KBM-7 (cell line): ENCODE results near the gene SYT15.
A peak's percentile ranks its signal among the peaks of the same experiment; 100 is the strongest.

Experiments used
- DNase-seq: peaks from one replicate; pipeline ENCODE4 v3.0.0-alpha.2; 2015
- in situ Hi-C: fragments of 300-500 bp; cut with MboI; formaldehyde crosslinking; loops from 2 replicates; pipeline ENCODE4 v1.14.3; 2020; ENCODE audit warnings: low sequenced_read_pairs, low pct_unique_long_range_greater_than_20kb, mixed read lengths

Gene SYT15

DNA sequence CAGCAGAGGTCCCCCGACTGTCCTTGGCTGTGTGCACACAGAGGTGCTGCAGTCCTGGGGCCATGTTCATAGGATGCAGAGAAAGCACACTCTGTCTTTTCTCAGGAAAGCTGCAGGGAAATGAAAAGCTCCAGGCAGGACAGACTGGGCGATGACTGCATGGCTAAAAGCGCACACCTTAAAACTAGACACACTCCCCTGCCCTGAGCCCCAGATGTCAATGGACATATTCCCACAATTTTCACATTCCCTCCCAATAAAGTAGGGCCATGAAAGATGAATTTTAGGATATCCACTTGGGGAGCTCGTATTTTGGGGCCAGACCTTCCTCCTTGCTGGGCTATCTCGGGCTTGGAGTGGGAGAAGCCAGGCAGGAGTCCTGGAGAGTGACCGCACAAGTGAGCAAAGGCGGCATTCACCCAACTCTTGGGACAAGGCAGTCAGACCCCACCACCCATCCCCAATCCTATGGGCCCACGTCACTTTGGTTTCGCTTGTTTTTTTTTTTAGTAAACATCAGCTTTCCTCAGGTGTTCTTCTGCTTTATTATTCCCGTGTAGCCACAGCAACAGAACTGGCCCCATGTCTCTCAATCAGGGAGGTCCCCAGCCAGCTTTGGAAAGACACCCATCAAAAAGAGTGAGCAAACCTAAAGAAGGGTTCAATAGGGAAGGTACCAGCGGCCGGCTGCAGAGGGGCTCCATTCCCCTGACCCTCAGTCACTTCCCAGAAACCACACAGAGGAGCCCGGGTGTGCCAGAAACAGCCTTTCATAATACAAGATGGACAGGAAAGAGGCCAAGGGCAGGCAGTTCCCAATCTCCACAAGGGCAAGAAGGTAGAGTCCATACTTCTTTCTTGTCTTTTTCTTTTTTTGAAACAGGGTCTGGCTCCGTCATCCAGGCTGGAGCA is 35.2 kb upstream of the SYT15 start:
- in situ Hi-C loops: no loop called here
- no peak for DNase-seq

DNA sequence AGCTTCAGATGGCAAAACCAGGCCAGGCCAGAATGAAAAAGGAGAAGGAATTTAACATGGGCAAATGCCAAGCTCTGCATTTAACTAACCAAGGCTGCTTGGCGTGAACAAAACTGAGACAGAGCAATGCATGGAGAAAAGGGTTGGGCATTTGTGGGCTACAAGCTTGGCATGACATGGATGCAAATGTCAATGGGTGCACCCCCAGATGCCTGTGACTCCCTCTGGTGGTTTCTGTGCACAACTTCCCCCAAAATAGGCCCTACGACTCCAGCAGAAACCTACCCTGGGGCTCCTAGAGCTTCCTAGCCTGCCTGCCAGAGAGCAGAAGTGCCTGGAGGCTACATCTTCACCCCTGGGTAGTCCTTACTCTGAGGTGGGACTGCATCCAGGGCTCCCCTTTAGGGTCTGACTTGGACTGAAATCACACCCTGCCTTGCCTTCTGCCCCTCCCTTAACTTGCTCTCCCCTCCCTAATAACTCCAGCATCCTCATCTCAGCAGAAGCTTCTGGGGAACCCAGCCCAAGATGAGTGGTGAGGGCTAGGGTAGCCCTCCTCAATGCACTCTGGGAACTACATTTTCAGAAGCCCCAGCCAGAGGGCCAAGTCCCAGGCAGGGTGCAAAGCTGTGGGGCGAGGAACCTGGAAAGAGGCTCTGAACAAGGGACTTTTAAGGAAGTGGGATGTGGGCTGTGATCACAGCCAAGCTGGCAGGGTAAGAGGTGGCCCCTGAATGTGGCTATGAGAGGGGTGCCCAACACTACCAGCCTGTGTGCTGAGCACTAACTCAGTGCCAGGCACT is 33.7 kb upstream of the SYT15 start:
- peak; percentile 23 for DNase-seq
- in situ Hi-C loops: no loop called here

DNA sequence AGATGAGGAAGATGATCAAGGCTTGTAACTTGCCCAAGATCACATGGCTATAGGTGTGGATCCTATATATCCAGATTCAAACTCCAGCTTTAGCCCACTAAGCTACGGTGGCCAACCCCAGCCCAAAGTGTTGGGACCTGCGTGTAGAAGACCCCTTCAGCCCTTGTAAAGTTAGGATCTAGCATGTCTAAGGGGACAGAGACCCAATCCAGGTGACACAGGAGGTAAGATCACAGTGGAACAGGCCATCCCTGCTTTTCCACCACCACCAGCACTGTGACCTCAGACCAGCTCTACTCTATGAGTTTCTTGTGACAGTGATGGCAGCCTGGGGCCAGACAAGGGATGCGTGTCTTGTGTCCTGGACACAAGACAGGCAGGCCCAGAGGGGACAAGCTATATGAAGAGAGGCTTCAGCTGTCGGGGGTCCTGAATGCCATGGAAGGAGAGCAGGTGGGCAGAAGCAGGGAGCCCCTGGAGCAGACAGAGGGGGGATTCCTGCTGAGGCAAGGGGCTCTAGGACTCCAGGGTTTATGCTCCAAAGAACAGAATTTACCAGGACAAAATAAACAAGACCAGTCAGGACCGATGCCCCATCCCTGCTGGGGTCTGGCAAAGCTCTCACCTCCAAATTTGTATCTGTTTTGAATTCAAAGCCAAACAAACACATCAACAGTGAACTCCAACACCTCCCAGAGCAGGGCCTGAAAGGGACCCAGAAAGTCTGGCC is 32.9 kb upstream of the SYT15 start:
- in situ Hi-C loops: no loop called here
- no peak for DNase-seq

DNA sequence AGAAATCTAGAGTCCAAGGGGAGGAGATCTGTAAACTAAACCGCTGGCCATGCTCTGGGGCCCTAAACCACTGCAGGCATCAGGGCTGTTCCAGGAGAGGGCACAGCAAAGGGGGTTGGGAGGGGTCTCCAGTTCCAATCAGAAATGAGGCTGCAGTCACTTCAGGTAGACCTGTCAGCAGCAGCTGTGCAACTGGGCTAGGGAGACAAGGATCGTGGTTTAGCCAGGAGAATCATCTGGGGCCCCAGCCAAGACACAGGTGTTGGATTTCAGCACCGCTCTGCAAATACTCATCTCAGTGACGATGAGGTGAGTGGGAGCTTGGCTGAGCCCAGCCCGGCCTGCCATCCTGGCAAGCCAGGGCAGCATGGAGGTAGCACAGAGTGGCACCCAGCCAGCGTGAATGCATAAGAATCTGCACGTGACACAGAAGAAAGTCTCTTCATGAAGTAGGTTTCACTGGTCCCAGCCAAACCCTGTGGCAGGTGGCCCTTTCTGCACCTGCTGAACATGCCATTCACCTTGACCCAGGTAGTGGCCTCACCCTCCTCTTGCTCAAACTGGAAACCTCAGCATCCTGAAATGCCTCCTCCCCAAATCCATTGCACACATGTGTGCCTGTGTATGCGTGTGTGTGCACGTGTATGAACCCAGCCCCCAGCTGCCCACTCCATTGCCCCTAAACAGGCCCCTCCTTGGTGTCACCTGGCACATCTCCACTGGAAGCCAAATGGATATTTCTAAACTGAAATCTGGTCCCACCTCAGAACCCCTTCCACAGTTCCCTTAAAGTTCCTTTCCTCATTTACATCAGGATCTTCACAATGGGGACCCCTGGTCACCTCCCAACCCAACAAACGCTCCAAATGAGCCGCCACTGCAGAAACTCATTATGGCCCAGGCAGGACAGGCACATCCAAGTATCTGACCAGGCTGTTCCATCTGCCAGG is 32.1 kb upstream of the SYT15 start:
- no peak for DNase-seq
- in situ Hi-C loops: no loop called here

DNA sequence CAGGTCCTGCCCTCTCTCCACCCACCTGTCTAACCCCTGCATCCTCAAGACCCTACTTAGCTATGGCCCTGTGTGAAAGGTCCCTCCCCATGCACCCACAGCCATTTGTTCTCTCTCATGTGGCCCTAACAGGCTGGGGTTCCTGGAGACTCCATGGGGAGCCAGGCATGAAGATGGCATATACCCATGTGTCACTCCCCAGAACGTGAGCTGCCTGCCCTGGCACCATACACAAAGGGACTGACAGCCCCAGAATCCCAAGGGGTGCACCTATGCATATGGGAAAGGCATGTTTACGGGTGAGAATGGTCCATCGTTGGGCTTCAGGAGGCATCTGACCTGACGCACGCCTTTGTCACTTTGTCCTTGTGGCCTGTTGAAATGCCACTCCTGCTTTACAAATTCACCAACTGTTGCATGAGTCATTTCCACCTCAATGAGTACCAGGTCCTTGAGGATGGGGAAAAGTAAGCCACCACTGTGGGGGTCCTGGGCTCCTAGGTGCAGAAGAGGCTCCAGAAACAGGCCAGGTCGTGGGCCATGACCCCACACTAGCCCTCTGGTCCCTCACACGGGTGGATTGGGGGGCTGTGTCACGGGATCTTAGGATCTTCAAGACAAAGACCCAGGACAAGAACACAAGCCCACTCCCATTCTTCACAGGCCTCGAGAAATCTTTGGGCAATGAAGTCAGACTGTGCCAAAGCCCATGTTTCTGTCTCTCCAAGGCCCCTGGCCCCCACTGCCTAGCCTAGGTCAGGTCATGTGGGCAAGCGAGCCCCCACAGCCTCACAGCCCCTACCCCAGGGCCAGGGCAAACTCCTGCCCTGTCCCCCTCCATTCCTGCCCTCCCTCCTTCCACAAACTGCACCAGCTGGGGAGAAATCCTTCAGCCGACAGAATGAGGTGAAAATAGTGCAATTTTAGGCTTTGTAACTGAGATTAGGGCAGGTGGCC is 31.1 kb upstream of the SYT15 start:
- no peak for DNase-seq
- in situ Hi-C loops: no loop called here

DNA sequence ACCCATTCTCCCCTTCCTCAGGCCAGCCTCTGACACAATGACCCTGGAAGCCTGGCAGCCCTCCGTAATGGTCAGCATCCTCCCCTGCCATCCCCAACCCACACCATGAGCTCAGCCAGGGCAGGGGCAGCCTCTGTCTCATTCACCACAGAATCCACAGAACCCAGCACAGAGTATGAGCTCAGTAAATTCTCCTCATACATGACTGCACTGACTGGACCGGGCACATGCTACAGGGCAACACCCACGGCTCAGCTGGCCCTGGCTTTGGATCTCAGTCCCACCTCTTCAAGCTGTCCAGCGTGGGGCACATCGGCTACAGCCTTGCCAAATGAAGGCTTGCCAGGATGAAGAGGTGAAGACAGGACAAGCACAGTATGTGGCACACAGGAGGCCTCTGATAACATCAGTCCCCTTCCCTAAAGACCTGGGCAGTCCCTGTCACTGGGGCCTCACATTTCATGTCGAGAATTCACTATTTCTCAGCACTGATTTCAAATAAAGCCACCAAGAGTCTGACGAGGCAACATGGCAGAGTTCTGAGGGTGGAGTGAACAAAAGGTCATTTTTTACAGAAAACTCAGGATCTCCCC is 30.3 kb upstream of the SYT15 start:
- no peak for DNase-seq
- in situ Hi-C loops: no loop called here

DNA sequence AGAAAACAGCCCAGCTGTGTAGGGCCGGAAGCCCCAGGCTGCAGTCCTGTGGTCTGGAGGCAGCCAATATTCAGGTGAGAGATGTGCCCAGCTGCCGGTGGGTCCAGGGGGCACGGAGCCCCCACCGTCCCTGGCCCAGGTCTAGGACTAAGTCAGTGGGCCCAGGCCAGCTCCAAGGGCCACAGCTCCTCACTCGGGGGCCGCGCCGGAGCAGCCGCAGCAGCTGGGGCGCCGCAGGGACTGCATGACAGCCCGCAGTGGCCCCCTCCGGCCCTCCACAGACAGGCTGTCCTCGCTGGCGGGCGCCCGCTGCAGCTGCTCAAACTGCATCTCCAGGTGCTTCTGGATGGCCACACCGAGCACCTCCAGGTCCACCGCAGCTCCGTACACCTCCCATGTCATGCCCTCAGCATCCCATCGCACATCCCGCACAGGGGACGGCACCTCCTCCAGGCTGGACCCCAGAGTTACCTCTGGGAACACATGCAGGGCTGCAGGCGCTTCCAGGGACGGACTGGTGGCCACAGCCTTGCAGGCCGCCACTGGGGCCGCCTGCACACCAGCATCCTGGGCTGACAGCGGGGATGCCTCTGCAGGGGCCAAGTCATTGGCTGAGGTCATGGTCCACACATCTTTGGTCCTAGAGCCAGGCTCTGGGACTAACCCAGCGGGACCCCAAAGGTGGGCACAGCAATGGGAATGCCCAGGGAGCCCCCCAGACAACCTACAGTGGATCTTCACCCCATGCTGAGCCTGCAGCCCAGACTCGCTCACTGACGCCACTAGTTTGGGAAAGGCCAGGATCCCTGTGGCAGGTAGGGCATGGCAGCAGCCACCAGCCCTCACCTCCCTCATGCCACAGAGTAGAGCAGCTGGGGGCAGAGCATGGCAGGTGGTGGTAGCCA is 29.5 kb upstream of the SYT15 start:
- in situ Hi-C loops: no loop called here

DNA sequence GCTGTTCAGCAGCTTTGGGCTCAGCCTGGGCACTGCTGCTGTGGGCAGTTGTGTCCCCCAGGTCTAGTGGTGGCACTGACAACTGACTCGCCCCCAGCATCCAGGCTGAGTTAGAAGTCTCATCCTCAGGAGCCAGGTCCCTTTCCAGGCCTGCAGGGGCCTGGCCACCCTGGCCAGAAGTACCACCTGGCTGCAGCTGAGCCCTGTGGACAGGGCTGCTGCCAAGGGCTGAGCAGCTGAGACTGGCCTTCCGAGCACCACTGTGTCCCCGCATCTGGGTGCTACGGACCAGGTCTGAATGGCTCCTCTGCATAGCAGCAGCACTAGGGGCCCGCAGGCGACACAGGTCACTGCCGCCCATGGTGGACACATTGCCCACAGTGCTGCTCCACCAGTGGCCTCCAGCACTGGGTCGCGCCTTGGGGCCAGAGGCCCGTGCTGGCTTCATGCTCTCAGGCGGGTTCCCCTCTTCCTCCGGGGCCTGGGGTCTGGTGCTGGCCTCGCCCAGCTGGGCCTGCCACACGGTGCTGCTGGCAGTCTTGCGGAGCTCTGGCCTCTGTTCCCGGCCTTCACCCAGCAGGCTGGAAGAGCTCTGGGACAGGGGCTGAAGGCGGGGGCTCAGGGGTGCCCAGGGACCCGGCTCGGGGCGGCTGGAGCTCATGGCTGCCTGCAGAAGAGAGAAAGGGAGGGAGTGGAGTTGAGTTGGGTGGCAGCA is 28.7 kb upstream of the SYT15 start:
- in situ Hi-C loops: no loop called here
- DNase-seq: no peak

More for the DNA sequence above, 29.5 kb upstream of the SYT15 start:
- no peak for DNase-seq

DNA sequence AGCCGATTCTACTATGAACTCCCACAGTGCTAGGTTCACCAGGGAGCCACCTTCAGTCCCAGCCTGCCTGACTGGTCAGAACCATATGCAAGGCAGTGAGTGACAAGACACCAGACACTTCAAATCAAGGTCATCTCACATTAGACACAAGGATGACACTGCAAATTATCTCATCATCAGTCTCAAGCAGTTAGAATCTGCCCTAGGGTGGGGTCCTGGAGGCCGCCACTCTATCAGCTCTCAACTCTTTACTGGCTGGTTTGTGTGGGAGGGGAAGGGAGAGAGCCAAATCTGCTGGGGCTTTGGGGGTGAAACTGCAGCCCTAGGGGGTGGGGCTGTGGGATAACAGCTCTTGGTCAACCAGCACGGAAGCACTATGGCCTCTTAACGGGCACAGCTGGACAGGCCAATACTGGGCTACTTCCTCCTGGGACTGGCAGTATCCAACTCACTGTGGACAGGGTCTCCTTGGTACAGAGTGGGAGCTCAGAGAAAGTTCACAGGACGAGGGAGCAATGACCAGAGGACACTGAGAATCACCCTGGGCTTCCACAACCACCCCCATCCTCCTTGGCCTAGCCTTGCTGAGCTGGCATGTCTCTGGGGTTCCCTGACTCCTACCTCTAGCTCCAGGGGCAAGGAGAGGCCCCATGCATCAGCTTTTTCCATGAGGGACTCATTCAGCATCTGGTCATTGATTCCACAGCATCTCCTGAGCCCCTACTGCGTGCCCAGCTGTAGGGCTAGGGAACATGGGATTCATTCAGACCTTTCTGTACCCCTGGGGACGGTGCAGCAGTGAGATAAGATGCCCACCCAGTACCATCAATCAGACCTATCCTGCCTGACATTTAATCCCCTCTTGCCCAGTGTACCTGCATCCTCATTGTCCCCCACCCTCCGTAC is 27.9 kb upstream of the SYT15 start:
- in situ Hi-C loops: no loop called here
- no peak for DNase-seq

DNA sequence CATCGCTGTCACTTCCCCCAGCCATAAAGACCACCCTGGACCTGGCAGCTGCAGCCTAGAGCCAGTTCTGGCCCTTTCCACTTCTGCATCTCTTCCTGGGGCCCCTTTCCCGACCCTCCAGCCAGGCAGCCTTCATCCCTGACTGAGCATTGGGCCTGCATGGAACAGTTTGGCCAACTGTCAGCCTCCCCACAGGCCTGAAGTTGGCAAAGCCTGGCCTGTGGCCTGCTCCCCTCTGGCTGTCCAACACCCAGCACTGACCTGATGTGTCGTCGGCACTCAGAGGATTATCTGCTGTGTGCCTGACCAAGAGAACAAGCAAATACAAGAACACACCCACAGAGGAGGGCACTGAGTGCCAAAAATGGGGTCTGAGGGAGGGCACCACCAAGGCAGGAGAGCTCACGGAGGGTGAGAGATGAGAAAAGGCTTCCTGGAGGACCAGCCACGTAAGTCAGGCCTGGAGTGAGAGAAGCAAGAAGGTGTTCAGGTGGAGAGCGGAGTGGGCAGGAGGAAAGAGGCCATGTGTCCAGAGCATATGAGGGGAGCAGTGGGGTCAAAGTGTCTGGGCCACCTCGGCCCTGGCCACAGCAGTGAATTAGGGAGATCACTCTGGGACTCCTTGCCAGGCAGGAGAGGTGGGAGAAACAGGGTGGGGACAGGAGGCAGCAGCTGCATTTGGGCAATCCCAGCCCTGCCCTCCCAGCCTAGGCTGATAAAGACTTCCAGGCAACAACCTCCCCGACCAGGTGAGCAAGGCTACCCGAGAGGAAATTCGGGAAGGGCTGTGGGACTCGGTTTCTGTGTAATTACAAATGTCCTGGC is 27.0 kb upstream of the SYT15 start:
- in situ Hi-C loops: no loop called here

DNA sequence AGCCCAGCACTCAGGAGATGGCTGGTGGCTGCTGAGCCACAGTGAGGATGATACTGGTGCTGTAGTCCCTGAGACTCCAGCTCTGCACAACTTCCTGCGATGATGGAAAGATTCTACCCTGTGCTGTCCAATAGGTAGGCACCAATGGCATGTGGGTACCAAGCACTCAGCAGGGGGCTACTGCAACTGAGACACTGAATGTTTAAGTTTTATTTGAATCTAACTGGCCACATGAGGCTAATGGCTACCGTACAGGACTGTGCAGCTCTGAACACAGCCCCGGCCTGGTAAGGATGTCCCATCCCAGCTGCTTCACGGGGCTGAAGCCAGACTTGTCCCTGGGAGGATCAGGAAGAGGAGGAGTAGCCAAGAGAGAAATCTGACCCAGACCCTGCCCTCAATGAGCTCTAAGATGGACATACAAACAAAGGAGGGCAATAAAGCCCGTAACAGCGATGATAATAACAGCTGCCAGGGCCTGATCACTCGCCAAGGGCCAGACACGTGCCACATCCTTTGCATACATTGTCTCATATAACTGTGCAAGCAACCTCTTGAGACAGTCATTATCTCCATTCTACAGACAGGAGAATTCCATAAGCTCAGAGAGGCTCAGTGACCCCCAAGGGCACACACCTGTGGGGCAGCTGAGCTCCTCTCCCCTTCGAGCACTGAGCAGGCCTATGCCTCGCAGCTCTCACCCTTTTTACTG is 26.2 kb upstream of the SYT15 start:
- DNase-seq: no peak
- in situ Hi-C loops: no loop called here

More for the DNA sequence above, 27.0 kb upstream of the SYT15 start:
- no peak for DNase-seq

DNA sequence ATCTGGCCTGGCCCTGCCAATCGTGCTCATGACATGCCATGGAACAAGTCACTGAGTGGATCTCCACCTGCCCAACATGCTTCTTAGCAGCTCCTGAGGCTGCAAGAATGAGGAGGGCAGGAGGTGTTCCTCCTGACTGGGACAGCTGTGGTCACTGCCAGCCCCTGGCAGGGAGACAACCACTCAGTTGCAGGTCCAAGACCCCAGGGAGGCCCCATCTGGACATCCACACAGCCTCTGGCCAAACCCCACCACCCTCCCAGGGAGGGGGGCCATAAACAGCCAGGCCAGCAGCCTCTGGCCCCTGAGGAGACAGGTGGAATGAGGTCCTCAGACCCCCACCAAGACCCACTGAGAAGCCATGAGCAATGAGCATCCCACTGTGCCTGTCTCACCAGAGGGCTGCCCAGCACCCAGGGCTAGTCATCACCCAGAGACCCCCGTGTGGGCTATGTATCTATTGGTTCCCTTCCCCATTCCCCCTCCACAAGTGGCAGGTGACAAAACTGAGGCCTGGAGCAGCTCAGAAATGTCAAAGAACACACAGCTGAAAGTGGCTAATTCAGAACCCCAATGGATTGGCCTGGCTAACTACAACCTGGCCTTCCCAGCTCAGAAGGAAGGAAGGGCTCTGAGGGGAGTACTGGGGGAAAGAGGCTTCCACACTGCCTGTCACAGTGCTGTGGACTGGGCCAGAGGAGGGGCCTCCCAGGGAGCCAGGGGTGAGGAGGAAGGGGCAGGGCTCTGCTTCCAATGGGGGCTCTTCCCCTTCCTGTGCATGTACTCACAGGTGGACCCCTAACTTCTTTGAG is 25.5 kb upstream of the SYT15 start:
- DNase-seq: no peak
- in situ Hi-C loops: no loop called here
